GM19035 (cell line): Measurements from ENCODE around the gene ANKDD1B.

ENCODE experiments used
- ATAC-seq: cut with Tn5 transposase; IDR thresholded peaks from one replicate; pipeline ENCODE4 v1.9.1; 2021; ENCODE audit not compliant: unreplicated experiment

The ANKDD1B gene

GRCh38 chr5:75659791-75660450 lies 48.7 kb downstream of the ANKDD1B start:
- no peak for ATAC-seq

GRCh38 chr5:75660678-75661465 lies 49.6 kb downstream of the ANKDD1B start:
- no peak for ATAC-seq

GRCh38 chr5:75662061-75662460 lies 50.8 kb downstream of the ANKDD1B start:
- ATAC-seq: no peak

- ATAC-seq: no peak
These were observed 52.5 kb downstream of the ANKDD1B start for GRCh38 chr5:75663579-75664284.

- ATAC-seq: no peak
These were observed 53.7 kb downstream of the ANKDD1B start for GRCh38 chr5:75664979-75665378.

- ATAC-seq: no peak
These were observed 55.5 kb downstream of the ANKDD1B start for GRCh38 chr5:75666801-75667200.

- no peak for ATAC-seq
These were observed 56.3 kb downstream of the ANKDD1B start for GRCh38 chr5:75667586-75667985.

- no peak for ATAC-seq
These were observed 57.2 kb downstream of the ANKDD1B start for GRCh38 chr5:75668445-75668844.

GRCh38 chr5:75668977-75669689 lies 57.9 kb downstream of the ANKDD1B start:
- peak; percentile 93 for ATAC-seq

- ATAC-seq: no peak
These were observed 59.3 kb downstream of the ANKDD1B start for GRCh38 chr5:75670577-75670976.

- ATAC-seq: no peak
These were observed 60.3 kb downstream of the ANKDD1B start for GRCh38 chr5:75671506-75671905.

GRCh38 chr5:75672616-75673015 lies 61.4 kb downstream of the ANKDD1B start:
- ATAC-seq: no peak

- no peak for ATAC-seq
These were observed 64.5 kb downstream of the ANKDD1B start for GRCh38 chr5:75675783-75676182.

GRCh38 chr5:75677607-75678006 lies 66.4 kb downstream of the ANKDD1B start:
- no peak for ATAC-seq

- ATAC-seq: no peak
These were observed 66.9 kb downstream of the ANKDD1B start for GRCh38 chr5:75678155-75678554.

GRCh38 chr5:75681125-75681830 lies 70.0 kb downstream of the ANKDD1B start:
- ATAC-seq: no peak

- ATAC-seq: no peak
These were observed 73.9 kb downstream of the ANKDD1B start for GRCh38 chr5:75685141-75685540.

- no peak for ATAC-seq
These were observed 75.2 kb downstream of the ANKDD1B start for GRCh38 chr5:75686480-75686879.

GRCh38 chr5:75690669-75691068 lies 79.4 kb downstream of the ANKDD1B start:
- ATAC-seq: no peak

- no peak for ATAC-seq
These were observed 83.5 kb downstream of the ANKDD1B start for GRCh38 chr5:75694781-75695180.
